H1 (cell line): ENCODE data around the gene PRTG.

Experiments
- ASH2L ChIP-seq: fragments of 200-600, 300-600 bp; sonication (generic); IDR thresholded peaks from one replicate; pipeline ENCODE4 v1.7.1; 2017; ENCODE audit warnings: low read length
- BRCA1 ChIP-seq: IDR thresholded peaks from 2 replicates; pipeline ENCODE4 v1.6.1; 2012; ENCODE audit warnings: low read depth, low read length, improper control_type of control experiment
- CREB1 ChIP-seq: IDR thresholded peaks from 2 replicates; pipeline ENCODE4 v1.6.1; 2012; ENCODE audit warnings: inconsistent platforms
- EP300 ChIP-seq, 2 experiments: IDR thresholded peaks; 1 replicate in 1 of 2; 2 replicates in 1 of 2; pipeline ENCODE4 v1.6.1; 2011 to 2012; ENCODE audit warnings: low read depth in 2 of 2, low read length in 2 of 2, mild to moderate bottlenecking in 2 of 2, borderline replicate concordance in 1 of 2, inconsistent platforms in 1 of 2, moderate library complexity in 1 of 2
- RFX5 ChIP-seq: IDR thresholded peaks from 2 replicates; pipeline ENCODE4 v1.6.1; 2011; ENCODE audit warnings: low read depth, low read length, improper control_type of control experiment, borderline replicate concordance
- SRF ChIP-seq: IDR thresholded peaks from 2 replicates; pipeline ENCODE4 v1.6.1; 2011; ENCODE audit warnings: mild to moderate bottlenecking, low read depth, low read length, moderate library complexity
- TF ChIP-seq, protein P1 (sequence below), 3 experiments: IDR thresholded peaks; 1 replicate in 2 of 3; 2 replicates in 1 of 3; pipeline versions ENCODE4 v1.5.1 to v1.6.1; 2011; ENCODE audit warnings: low read length in 3 of 3, mild to moderate bottlenecking in 3 of 3, inconsistent platforms in 2 of 3, low read depth in 1 of 3, moderate library complexity in 1 of 3; ENCODE audit not compliant: insufficient read depth in 1 of 3; ENCODE audit errors: control extremely low read depth in 1 of 3
- TF ChIP-seq, protein P2 (sequence below): IDR thresholded peaks from 2 replicates; pipeline ENCODE4 v1.6.1; 2011; ENCODE audit warnings: low read depth, mild to moderate bottlenecking, low read length; ENCODE audit not compliant: insufficient read depth

DNA sequence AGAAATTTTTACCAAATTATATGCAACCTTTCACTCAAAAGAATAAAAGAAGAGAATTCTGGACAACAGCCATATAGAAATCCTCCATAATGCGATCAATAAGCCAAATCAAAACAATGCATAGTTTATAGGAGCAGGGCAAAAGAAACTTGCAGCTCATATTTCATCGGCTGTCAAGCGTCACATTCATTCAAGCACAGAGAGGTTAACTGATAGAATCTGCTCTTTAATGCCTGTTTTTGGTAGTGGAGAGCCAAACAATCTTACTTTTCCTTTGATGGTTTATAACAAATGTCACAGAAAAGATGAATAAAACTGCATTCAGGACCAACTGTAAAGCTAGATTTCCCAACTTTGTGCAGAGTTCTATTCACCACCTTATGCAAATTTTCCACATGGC, 35.4 kb downstream of the PRTG start:
- TF ChIP-seq, protein P1, sequence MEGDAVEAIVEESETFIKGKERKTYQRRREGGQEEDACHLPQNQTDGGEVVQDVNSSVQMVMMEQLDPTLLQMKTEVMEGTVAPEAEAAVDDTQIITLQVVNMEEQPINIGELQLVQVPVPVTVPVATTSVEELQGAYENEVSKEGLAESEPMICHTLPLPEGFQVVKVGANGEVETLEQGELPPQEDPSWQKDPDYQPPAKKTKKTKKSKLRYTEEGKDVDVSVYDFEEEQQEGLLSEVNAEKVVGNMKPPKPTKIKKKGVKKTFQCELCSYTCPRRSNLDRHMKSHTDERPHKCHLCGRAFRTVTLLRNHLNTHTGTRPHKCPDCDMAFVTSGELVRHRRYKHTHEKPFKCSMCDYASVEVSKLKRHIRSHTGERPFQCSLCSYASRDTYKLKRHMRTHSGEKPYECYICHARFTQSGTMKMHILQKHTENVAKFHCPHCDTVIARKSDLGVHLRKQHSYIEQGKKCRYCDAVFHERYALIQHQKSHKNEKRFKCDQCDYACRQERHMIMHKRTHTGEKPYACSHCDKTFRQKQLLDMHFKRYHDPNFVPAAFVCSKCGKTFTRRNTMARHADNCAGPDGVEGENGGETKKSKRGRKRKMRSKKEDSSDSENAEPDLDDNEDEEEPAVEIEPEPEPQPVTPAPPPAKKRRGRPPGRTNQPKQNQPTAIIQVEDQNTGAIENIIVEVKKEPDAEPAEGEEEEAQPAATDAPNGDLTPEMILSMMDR (IDR thresholded peaks at IDR 0.05; ENCODE audit: control extremely low read depth in 1 of 3, insufficient read depth in 1 of 3, low read depth in 1 of 3, low read length in 3 of 3), result no peak
- no peak for TF ChIP-seq CREB1
- no peak for TF ChIP-seq EP300 (IDR thresholded peaks at IDR 0.05; ENCODE audit: borderline replicate concordance in 1 of 2, low read depth in 2 of 2, low read length in 2 of 2)
- TF ChIP-seq SRF, result no peak
- no peak for TF ChIP-seq ASH2L
- no peak for TF ChIP-seq RFX5
- TF ChIP-seq, protein P2, sequence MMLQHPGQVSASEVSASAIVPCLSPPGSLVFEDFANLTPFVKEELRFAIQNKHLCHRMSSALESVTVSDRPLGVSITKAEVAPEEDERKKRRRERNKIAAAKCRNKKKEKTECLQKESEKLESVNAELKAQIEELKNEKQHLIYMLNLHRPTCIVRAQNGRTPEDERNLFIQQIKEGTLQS, result no peak
- no peak for TF ChIP-seq BRCA1
